HCT116 (cell line): Measurements from ENCODE around the gene HOXD8. TPM values are rescaled to one million over a fixed set of nuclear protein-coding genes. Genes with fewer than 3 reads are reported as not detected.

ENCODE experiments used
- ATAC-seq: fragments of 200-7000 bp; cut with Tn5 transposase; 2 replicates; pipeline ENCODE4 v1.9.1; 2020; ENCODE audit warnings: mild to moderate bottlenecking, moderate library complexity
- BruUV-seq: library from RNA; stranded (reverse); fragments of 400-500 nt; replicated peaks from 2 replicates; lab custom pipeline; 2021; lab: Mats Ljungman, UMichigan
- CTCF ChIA-PET: fragments of 300-600 bp; sonication (Branson Sonifier 250); formaldehyde crosslinking; loops from one replicate; lab custom pipeline; 2021; ENCODE audit warnings: antibody characterized with exemption; lab: Charles Lee
- POLR2A ChIA-PET: fragments of 300-600, 350-600 bp; sonication (Branson Sonifier 250); formaldehyde crosslinking; loops from one replicate; lab custom pipeline; 2021; ENCODE audit warnings: antibody characterized with exemption; lab: Charles Lee
- RAD21 ChIA-PET, 2 experiments: fragments of 300-600 bp; sonication (Branson Sonifier 250); formaldehyde crosslinking; loops; one replicate each; lab custom pipeline; 2023; ENCODE audit warnings: low total read pairs in 2 of 2; ENCODE audit not compliant: uncharacterized antibody in 2 of 2, unreplicated experiment in 2 of 2, low non-redundant PET in 1 of 2; lab: Charles Lee
- DNase-seq: peaks from one replicate; pipeline ENCODE4 v3.0.0-alpha.2; 2010; ENCODE audit warnings: low read depth, low spot score
- H2AFZ ChIP-seq: fragments of 200-600 bp; shearing (Covaris generic), sonication (generic); 2 replicates; pipeline ENCODE4 v1.6.1; 2017; ENCODE audit warnings: low read depth, mixed run types, mixed read lengths, antibody characterized with exemption, low read length; ENCODE audit not compliant: poor library complexity, severe bottlenecking
- H3K27ac ChIP-seq: 2 replicates; pipeline ENCODE4 v1.5.1; 2012; ENCODE audit warnings: low read depth, low read length
- H3K27me3 ChIP-seq: fragments of 200-600 bp; sonication (generic); 2 replicates; pipeline ENCODE4 v1.6.1; 2016; ENCODE audit warnings: mixed run types, low read length, mixed read lengths; ENCODE audit not compliant: insufficient read depth
- H3K36me3 ChIP-seq, 2 experiments: fragments of 200-500 bp in 1 of 2; fragments of 200-600 bp in 1 of 2; sonication (Bioruptor generic) in 1 of 2; sonication (generic) in 1 of 2; 2 replicates each; pipeline versions ENCODE4 v1.5.1 to v1.6.1; 2014 to 2016; ENCODE audit warnings: low read length in 2 of 2, inconsistent platforms in 1 of 2, mixed read lengths in 1 of 2, mixed run types in 1 of 2; ENCODE audit not compliant: insufficient read depth in 2 of 2, control insufficient read depth in 1 of 2
- H3K4me1 ChIP-seq, 2 experiments: fragments of 200-600 bp in 1 of 2; sonication (generic) in 1 of 2; 2 replicates each; pipeline versions ENCODE4 v1.5.1 to v1.6.1; 2012 to 2017; ENCODE audit warnings: low read length in 2 of 2, inconsistent platforms in 1 of 2, mild to moderate bottlenecking in 1 of 2, mixed read lengths in 1 of 2, mixed run types in 1 of 2, moderate library complexity in 1 of 2; ENCODE audit not compliant: insufficient read depth in 2 of 2, control insufficient read depth in 1 of 2
- H3K4me2 ChIP-seq: fragments of 200-600 bp; sonication (generic); 2 replicates; pipeline ENCODE4 v1.6.1; 2017; ENCODE audit warnings: mixed run types, low read length, mixed read lengths
- H3K4me3 ChIP-seq, 2 experiments: fragments of 200-600 bp in 1 of 2; sonication (generic) in 1 of 2; replicated peaks in 1 of 2; 2 replicates each; pipeline ENCODE4 v1.5.1; 2011 to 2016; ENCODE audit warnings: low read length in 2 of 2, control low read depth in 1 of 2, low read depth in 1 of 2, mild to moderate bottlenecking in 1 of 2, mixed read lengths in 1 of 2, mixed run types in 1 of 2
- H3K79me2 ChIP-seq: fragments of 200-600 bp; sonication (generic); 2 replicates; pipeline ENCODE4 v1.6.1; 2017; ENCODE audit warnings: mild to moderate bottlenecking, mixed run types, low read length, moderate library complexity, mixed read lengths; ENCODE audit not compliant: insufficient read depth
- H3K9ac ChIP-seq: fragments of 200-600 bp; sonication (generic); 2 replicates; pipeline ENCODE4 v1.6.1; 2016; ENCODE audit warnings: low read length, mixed read lengths
- H3K9me2 ChIP-seq: fragments of 200-600 bp; sonication (generic), shearing (Covaris generic); 2 replicates; pipeline ENCODE4 v1.6.1; 2017; ENCODE audit warnings: mixed run types, mild to moderate bottlenecking, moderate library complexity; ENCODE audit not compliant: insufficient read depth
- H3K9me3 ChIP-seq, 2 experiments: fragments of 200-500 bp in 1 of 2; fragments of 200-600 bp in 1 of 2; sonication (Bioruptor generic) in 1 of 2; sonication (generic) in 1 of 2; 2 replicates each; pipeline ENCODE4 v1.6.1; 2014 to 2017; ENCODE audit warnings: low read length in 2 of 2, mixed read lengths in 2 of 2, inconsistent platforms in 1 of 2, low read depth in 1 of 2, mild to moderate bottlenecking in 1 of 2, mixed run types in 1 of 2, moderate library complexity in 1 of 2; ENCODE audit not compliant: control insufficient read depth in 1 of 2, insufficient read depth in 1 of 2
- H4K20me1 ChIP-seq: fragments of 200-600 bp; sonication (generic), shearing (Covaris generic); 2 replicates; pipeline ENCODE4 v1.6.1; 2017; ENCODE audit warnings: mixed run types, mild to moderate bottlenecking, moderate library complexity; ENCODE audit not compliant: insufficient read depth
- CEBPB ChIP-seq: IDR thresholded peaks from 2 replicates; pipeline ENCODE4 v1.6.1; 2012; ENCODE audit warnings: low read depth
- CTCF ChIP-seq, 3 experiments: fragments of 200-600 bp in 1 of 3; sonication (generic) in 1 of 3; IDR thresholded peaks in 2 of 3; conservative IDR thresholded peaks in 1 of 3; 2 replicates each; pipeline ENCODE4 v1.5.1; 2012 to 2017; ENCODE audit warnings: low read depth in 2 of 3, low read length in 2 of 3, antibody characterized with exemption in 1 of 3, borderline replicate concordance in 1 of 3, control low read depth in 1 of 3, mild to moderate bottlenecking in 1 of 3, mixed read lengths in 1 of 3, mixed run types in 1 of 3, moderate library complexity in 1 of 3; ENCODE audit not compliant: insufficient read depth in 1 of 3
- EGR1 ChIP-seq: IDR thresholded peaks from 2 replicates; pipeline ENCODE4 v1.6.1; 2012; ENCODE audit warnings: low read depth
- ELF1 ChIP-seq: IDR thresholded peaks from 2 replicates; pipeline ENCODE4 v1.6.1; 2012; ENCODE audit warnings: low read depth, borderline replicate concordance
- EZH2 ChIP-seq: fragments of 200-600 bp; sonication (generic); IDR thresholded peaks from 2 replicates; pipeline ENCODE4 v1.6.1; 2017; ENCODE audit warnings: antibody characterized with exemption, mixed run types
- FOSL1 ChIP-seq: IDR thresholded peaks from 2 replicates; pipeline ENCODE4 v1.6.1; 2012; ENCODE audit warnings: low read depth
- JUND ChIP-seq: IDR thresholded peaks from 2 replicates; pipeline ENCODE4 v1.6.1; 2012
- MAX ChIP-seq: IDR thresholded peaks from 2 replicates; pipeline ENCODE4 v1.6.1; 2012
- POLR2A ChIP-seq: IDR thresholded peaks from 2 replicates; pipeline ENCODE4 v1.7.0; 2011; ENCODE audit warnings: borderline replicate concordance; ENCODE audit not compliant: insufficient read depth, insufficient read length; ENCODE audit errors: extremely low read depth
- POLR2AphosphoS5 ChIP-seq: IDR thresholded peaks from 2 replicates; pipeline ENCODE4 v1.6.1; 2011; ENCODE audit warnings: mild to moderate bottlenecking, low read depth, low read length, moderate library complexity
- SIN3A ChIP-seq: IDR thresholded peaks from 2 replicates; pipeline ENCODE4 v1.6.1; 2012; ENCODE audit warnings: low read depth
- ZFX ChIP-seq: fragments of 450-650 bp; IDR thresholded peaks from 2 replicates; pipeline ENCODE4 v1.6.1; 2017
- ZNF274 ChIP-seq: fragments of 200-500 bp; sonication (Bioruptor generic); IDR thresholded peaks from 2 replicates; pipeline ENCODE4 v1.6.1; 2014; ENCODE audit warnings: mild to moderate bottlenecking, low read depth, low read length, inconsistent platforms
- intact Hi-C: fragments of 100-400 bp; cut with micrococcal nuclease; formaldehyde crosslinking; loops from 2 replicates; pipeline ENCODE4 v1.10.0; 2022
- total RNA-seq: library from RNA; stranded (reverse); gene quantifications from one replicate; pipeline ENCODE4 v1.2.1, GENCODE V29; 2021; ENCODE audit not compliant: unreplicated experiment

HOXD8 gene
- total RNA-seq, 1 experiment from 2014 or later, result 6.0 TPM

DNA sequence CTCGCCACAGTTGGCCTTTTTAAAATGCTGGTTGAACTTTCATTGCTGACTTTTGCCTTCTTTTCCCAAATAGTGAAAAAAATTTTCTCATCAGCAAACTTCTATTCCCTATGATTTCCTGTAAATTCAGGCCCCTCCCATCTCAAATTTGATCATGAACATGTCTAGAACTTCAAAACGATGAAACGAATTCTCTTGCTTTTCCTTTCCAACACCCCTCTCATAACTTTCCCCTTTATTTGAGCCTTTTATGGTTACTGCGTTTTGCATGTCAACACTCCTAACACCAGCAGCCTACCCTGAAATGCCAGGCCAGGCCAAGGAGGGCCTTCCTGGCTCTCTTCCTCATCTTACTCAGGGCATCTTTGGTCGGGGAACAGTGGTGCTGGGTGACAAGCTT lies 38.6 kb upstream of the HOXD8 start:
- Histone ChIP-seq H3K4me1 (no peaks in the 10 kb centered on the region), H3K27ac (no peak overlapping the region), H3K79me2 (no peaks in the 10 kb centered on the region), H3K9me2 (no peaks in the 10 kb centered on the region), H3K4me3 (no peak overlapping the region), H3K4me2 (no peak overlapping the region), H3K36me3 (no peaks in the 10 kb centered on the region), H3K27me3 (no peaks in the 10 kb centered on the region), H3K9ac (no peak overlapping the region), H3K9me3 (no peaks in the 10 kb centered on the region), H4K20me1 (no peaks in the 10 kb centered on the region), H2AFZ (no peak overlapping the region)
- ATAC-seq (no peak), DNase-seq (no peak)
- RAD21 ChIA-PET, result no interaction called here
- POLR2A ChIA-PET, result no interaction called here
- TF ChIP-seq EGR1 (no peak), ELF1 (no peak), CTCF (IDR thresholded peaks at IDR 0.05 in 2 of 3, conservative IDR thresholded peaks at IDR 0.05 in 1 of 3; ENCODE audit: borderline replicate concordance in 1 of 3, insufficient read depth in 1 of 3, low read depth in 2 of 3, low read length in 2 of 3) (no peak), CEBPB (no peak), ZNF274 (no peak), MAX (no peak), POLR2A (no peak), FOSL1 (no peak), SIN3A (no peak), JUND (no peak), ZFX (no peak), POLR2AphosphoS5 (no peak), EZH2 (no peak)
- CTCF ChIA-PET, result no interaction called here
- intact Hi-C loops, result no loop called here
- no TSS peak for BruUV-seq
